ENCODE measurements around the gene ABHD14A.
"Not testable (repeated sequence)": the region's sequence is repeated elsewhere in the genome, so short reads cannot be mapped to it uniquely, and the experiment has no call there.

ABHD14A gene

GRCh38 chr3:51974963-51975851, at the start of gene ABHD14A:
Gene ABHD14A, plus strand, starts transcription at chr3:51975064. Its CDS starts 72 bp downstream, at chr3:51975136.
- DNase-seq: peak; percentile 39 to 68

- DNase-seq: no peak
These were observed 47.5 kb upstream of the ABHD14A start for GRCh38 chr3:51927061-51927977.

DNA sequence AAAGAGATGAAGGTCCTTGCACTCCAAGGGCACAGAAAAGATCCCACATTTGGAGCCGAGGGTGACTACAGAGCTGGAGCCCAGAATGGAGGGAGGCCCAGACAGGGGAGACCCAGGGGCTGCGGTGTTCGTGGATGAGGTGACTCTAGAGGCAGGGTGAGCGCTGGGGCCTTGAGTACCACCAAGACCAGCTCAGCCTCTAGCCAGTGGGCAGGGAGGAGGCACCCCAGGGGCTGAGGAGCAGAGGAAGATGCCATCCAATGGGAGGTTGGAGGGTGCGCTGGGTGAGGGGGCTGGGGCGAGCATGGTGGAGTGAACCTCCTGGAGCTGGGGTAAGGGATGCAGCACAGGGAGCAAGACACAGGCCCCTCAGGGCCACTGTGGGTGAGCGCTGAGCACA, 46.4 kb upstream of the ABHD14A start:
- no peak for DNase-seq

DNA sequence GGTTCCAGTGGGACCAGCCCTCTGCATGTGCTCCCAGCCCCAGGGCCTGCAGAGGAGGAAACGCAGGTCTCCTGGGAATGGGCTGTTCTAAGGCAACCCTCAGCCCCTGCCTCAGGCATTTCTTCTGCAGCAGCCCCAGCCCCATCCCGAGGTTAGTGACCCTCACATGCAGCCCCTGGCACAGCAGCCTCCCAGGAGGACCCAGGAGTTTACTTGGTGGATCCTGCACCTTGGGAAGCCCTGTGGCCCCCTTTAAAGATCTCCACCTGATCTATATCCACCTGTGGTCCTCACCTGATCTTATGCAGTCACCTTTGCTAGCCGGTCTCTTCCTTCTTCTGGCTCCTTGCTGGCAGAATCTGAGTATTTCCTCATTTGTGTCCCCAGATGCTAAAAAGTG, 45.9 kb upstream of the ABHD14A start:
- not testable (repeated sequence) for DNase-seq

- DNase-seq: no peak
These were observed 45.4 kb upstream of the ABHD14A start for GRCh38 chr3:51929420-51930003.

- DNase-seq: no peak
These were observed 44.4 kb upstream of the ABHD14A start for GRCh38 chr3:51930439-51930838.

- no peak for DNase-seq
These were observed 43.1 kb upstream of the ABHD14A start for GRCh38 chr3:51931756-51932155.

DNA sequence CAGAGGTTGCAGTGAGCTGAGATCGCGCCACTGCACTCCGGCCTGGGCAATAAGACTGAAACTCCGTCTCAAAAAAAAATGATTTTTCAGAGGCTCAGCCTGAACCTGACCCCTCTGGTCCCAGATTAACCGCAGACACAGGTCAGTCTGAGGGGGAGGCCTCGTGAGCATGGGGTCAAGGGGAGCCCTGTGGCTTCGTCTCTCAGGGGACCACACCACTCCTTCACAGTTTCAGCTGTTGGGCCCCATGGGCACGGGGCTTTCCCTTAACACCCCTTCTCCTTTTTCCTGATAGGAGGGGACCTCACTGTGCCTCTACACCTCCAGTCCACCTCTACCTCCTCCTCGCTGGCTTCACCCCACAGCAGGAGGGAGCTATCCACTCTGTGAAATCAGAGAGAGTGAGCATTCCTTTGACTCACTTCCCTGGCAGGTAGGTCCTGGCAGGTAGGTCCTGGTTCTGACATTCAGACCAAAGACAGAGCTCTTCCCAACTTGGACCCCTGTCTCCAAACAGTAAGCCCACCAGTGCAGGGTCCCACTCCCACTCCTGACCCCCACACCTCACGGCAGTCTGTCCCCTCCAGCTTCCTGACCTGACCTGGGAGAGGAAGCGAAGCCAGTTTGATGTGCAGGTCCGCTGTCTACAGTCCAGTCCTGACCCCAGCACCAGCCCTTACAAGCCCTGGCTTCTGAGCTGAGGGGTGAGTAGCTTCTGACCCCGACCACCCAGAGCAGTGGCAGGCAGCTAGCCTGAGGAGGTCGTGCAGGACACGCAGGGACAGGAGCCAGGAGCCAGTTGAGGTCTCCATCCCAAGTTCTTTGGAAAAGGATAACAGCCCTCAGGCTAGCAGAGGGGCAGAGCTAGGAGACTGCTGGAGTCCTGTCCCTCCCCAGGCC, 42.1 kb upstream of the ABHD14A start:
- DNase-seq: no peak

GRCh38 chr3:51933471-51934138, 41.3 kb upstream of the ABHD14A start:
- no peak for DNase-seq

GRCh38 chr3:51934139-51934850, 40.6 kb upstream of the ABHD14A start:
- DNase-seq: no peak

GRCh38 chr3:51934991-51935885, 39.6 kb upstream of the ABHD14A start:
- DNase-seq: no peak

DNA sequence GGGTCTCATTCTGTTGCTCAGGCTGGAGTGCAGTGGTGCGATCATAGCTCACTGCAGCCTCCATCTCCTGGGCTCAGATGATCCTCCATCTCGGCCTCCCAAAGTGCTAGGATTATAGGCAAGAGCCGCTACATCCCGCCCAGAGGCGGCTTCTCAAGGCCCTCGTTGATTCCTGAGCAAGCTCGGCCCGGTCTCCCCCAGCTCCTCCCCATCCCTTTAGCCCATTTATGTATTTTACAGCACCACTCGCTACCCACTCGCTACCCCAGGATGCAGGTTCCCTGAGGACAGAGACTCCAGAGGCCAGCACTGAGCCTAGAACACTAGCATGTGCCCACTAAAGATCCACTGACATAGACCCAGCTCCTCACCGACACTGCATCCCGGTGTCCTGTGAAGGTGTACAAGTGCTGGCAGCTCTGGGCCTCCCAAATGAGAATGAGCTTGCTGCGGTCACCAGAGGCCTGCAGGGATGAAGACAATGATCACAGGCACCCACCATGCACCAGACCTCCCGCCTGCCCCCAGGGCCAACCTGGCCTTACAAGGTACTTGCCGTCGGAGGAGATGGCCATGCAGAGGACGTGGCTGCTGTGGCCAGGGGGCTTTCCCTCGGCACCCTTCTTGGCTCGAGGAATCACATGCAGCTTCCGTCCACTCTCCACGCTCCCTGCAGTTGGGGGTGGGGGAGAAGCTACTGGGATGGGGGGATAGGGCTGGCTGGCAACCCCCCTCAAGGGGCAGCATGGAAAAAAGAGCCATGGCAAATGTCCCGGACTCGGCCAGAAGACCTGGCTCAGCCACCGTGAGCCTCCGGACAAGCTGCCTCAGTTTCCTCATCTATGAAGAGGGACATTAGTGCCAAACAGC, 38.7 kb upstream of the ABHD14A start:
- no peak for DNase-seq

DNA sequence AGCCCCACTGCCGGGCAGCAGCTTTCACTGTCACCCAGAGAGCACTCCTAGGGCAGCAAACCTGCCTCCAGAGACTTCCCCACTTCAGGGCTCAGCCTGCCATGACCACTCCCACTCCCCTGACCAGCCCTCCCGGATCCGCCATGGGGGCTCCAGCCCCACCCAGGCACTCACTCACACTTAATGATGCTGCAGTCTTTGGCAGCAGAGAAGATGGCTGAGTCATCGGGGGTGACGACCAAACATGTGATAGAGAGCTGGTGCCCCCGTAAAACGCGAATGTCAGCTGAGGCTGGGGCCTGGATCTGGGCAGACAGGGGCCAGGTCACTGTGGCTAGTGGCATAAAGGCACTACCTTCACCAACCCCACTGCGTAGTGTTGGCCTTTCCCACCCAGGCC, 37.9 kb upstream of the ABHD14A start:
- no peak for DNase-seq

GRCh38 chr3:51937611-51938450, 37.0 kb upstream of the ABHD14A start:
- DNase-seq: no peak

DNA sequence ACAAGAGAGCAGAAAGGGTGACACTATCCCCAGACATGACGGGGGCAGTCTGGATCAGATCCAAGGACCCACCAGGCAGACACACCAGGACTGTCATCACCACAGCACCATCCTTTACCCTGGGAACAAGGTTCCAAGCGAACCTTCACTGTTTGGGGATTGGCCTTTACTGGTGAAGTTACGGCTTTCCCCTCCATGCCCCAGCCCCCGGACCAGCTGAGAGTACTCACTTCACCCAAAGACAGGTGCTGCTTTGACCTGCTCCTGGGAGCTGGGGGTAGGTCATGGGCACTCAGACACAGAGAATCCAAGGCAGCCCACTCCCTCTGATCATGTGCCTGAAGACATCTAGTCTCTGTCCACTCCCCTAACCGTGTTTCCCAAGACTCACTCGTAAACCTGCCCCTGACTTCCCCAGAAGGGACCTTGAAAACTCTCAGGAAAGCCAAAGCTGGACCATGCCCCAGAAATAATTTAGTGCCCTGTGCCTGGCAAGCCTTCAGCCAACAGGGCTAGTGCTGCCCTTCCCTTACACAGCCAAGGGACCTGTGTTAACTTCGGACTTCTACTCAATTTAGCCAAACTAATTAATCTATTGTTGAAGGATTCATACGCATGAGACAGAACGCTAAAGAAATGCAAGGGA, 36.0 kb upstream of the ABHD14A start:
- DNase-seq: no peak

DNA sequence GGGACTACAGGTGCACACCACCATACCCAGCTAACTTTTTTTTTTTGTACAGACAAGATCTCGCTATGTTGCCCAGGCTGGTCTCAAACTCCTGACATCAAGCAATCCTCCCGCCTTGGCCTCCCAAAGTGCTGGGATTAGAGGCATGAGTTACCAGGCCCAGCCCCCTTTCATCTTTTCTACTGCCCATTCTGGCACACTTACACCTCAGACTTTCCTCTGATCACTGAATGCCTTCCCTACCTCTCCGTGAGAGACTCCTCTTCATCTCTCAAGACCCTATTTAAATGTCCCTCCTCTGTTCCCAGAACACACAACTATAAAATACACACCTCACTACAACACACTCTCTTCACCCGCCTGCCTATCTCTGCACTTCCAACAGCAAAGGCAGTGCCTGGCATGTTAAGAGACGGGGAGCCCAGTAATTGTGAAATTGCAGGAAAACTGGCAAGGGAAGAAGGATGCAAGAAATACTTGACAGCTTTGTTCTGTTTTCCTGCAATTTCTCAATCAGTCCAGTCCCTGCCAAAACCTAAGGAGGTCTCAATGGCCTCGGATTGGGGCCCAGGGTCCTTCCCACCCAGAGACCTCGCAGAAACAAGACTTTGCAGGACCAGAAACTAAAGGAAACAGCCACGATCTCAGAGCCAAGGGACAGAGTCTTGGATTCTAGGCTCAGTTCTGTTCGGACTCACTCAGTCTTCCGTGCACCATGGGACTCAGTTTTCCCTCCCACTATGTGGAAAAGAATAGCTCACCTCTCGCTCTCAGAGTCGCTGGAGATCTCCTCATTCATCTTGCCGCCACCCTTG, 34.0 kb upstream of the ABHD14A start:
- DNase-seq: no peak

- DNase-seq: no peak
These were observed 33.4 kb upstream of the ABHD14A start for GRCh38 chr3:51941463-51941797.

All from hippocampal formation (tissue), 2 donors.